GM21529 (cell line): ENCODE data around the gene DUXB.
A peak's percentile ranks its signal among the peaks of the same experiment; 100 is the strongest.

Experiments
- ATAC-seq: cut with Tn5 transposase; IDR thresholded peaks from one replicate; pipeline ENCODE4 v1.9.1; 2021; ENCODE audit not compliant: unreplicated experiment

Gene DUXB, protein sequence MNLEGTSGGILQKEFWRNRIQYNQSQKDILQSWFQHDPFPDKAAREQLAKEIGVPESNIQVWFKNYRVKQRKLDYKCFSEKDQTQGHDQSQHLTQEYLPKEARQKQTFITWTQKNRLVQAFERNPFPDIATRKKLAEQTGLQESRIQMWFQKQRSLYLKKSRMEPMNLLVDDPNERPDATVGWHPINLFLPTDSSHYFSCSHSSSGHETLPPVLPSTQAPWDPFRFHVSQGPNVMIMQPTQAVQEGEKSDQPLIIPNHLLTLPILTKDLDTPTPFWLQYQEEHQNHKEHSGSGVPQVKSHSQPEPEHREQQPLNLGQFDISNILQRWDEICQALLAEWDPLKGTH

DNA sequence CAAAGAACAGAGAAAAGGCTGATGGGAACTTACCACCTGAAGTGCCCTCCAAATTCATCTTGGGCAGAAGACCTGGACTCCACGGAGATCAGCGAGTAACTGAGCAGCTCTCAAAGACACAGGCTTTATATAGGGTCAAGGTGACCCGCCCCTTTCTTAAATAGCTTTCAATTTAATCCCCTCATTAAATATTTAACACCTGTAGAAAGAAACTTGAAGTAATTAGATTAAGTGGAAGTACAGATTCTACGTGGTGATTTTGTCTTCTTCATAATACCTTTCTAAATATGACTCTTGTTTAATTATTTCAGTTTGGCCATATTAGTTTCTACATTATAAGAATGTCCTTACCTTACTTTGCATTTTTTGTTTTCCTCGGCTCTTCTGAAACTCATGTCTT is at the start of gene DUXB:
DUXB (minus strand) TSS at position 101 of the 400 bp plus-strand sequence; CDS start at position 58, 43 bp downstream.
- ATAC-seq, result no peak

DNA sequence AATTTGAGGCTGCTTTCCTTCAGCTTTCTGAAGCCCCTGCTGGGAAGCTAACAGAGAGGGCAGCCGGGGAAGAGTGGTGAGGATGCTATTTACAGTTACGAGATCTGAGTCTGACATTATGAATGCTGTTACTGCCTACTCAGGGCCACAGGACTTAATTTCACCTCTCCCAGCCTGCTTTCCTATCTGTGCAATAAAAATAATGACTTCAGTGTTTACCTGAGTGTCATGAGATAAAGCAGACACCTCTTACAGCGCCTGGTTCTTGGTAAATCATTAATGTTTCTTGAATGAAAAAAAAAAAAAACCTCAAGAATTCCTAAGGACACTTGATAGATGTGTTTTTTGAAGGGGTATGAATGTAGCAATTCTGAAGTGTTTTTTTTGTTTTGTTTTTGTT is 49.3 kb upstream of the DUXB start:
- no peak for ATAC-seq

DNA sequence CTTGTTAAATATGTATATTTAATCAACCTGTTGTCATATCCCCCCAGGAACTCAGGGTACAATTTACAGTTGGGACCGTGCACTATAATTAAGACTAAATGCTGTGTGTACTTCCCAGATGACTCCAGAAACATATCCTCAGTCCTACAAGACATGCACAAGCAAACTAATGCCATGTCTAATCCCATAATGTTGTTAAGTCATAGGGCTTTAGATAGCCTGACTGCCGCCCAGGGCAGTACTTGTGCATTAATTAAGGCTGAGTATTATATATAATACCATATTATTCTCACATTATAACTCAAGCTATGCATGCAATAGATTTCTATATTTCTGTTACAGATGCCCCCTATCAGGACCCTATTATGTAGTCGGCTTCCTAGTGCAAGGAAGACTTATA is 45.1 kb upstream of the DUXB start:
- no peak for ATAC-seq

DNA sequence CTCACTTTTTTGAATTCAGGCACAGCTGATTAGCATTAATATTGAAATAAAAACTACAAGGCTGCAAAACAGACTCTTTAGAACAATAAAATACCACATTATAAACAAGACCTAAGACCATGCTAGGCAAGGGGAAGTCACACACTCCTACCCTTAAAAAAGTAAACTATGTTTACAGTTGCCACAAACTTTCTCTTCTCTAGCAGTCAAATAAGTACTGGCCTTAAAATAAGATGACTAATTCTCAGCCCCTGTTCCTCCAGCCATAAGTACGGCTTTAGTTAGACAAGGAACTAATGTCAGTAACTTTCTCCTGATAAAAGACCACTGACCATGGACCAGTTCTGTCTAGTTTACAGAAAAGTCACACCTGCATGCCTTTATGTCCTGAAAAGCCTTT is 44.6 kb upstream of the DUXB start:
- peak; percentile 73 for ATAC-seq

DNA sequence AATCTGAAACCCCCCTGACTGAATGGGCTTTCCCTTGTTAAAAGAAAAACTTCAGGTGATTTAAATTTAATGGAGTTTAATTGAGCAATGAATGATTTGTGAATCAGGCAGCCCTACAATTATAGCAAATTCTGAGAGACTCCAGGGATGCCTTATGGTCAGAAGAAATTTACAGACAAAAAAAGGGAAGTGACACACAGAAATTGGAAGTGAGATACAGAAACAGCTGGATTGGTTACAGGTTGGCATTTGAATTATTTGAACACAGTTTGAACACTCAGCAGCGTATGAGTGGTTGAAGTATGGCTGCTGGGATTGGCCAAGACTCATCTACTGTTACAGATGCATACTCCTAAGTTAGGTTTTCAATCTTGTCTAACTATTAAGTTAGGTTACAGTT is 44.0 kb upstream of the DUXB start:
- peak; percentile 43 for ATAC-seq

DNA sequence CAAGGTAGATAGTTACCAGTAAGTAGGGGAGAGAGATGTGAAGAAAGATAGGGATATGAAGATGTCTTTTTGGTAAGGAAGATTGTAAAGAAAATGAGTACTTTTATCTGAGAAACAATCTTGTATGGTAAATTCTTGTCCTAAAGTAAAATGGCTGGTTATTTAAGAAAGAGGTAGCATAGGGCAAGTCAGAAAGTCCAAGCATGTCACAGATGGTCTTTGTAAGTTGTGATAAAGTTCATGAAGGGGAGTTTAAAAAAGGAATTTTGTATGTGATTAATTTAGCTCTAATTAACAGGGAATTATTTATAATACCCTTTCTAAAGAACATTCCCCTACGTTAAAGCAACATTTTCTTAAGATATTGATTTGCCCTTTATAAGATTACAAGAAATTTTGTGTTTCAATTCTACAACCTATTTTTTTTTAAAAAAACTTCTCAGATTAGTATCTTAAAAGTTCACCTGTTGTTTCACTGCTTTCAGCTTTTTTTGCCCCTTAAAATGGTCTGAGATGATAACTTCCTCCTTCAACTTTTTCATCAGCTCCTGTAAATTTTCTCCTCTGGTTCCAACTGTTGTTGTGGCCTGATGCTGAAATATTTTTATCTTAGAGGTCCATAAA is 41.3 kb upstream of the DUXB start:
- no peak for ATAC-seq

DNA sequence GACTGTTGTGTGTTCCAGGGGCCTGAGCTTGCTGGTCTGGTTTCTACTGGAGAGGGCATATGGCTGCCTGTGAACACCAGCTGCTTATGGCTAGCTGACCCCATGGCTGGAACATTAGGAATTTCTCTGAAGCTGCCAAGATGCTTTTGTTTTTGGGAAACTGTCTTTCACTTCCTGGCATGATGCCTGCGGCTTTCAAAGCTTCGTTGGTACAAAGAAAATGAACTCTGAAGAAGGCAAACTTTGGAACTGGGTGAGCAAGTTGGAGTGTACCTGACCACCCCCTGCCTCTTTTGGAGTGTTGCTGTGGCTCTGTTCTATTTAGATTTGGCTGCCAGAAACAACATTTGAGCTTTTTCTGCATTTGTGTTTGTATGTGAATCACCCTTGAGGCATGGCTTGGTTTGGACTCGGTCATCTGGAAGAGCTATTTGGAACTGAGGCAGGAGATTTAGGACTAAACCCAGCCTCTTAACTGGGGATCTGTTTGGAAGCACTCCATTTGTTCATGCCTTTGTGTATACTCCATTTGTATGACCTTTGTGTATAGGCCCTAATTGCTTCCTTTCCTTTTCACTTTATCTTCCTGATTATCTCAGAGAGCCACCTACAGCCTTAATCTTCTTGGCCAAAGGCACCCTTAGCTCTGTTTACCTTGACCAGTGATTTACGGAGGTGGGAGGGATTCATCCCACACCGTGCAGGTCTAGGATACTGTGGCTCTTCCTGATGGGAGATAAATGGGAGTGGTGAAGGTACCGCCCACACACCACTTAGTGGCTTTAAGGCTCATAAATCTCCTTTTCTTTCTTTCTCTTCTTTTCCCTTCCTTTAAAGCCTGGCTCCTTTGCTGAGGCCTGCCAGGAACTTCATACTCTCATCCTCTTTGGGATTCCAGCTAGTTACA is 32.3 kb upstream of the DUXB start:
- no peak for ATAC-seq

DNA sequence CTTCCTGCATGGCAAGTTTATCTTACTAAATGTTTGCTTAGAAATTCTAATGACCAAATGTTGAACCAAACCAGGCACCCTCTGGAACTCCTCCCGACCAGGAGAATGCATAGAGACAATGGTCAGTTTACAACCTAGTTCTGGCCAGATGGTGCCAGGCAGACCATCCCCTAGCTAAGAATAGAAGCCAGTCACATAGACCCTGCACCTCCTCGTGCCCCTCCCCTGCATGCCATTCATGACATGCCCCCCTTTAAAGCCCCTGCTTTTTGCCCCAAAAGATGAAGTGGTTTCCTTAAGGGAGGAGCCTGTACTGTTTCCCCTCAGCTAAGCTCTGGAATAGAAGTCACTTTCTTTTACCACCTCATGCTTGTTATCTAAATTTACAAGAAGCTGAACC is 31.6 kb upstream of the DUXB start:
- ATAC-seq, result no peak

DNA sequence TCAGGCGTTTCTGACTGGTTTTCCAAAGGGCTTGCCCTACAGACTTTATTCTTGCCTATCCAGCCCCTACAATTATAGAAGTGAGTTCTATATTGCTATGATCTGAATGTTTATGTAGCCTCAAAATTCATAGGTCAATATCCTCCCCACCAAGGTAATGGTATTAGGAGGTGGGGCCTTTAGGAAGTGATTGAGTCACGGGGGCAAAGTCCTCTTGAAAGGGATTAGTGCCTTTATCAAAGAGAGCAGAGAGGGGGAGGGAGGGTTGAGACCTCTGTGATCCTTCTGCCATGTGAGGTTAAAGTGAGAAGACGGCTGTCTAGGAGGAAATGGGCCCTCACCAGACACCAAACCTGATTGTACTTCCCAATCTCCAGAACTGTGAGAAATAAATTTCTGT is 26.0 kb upstream of the DUXB start:
- no peak for ATAC-seq

DNA sequence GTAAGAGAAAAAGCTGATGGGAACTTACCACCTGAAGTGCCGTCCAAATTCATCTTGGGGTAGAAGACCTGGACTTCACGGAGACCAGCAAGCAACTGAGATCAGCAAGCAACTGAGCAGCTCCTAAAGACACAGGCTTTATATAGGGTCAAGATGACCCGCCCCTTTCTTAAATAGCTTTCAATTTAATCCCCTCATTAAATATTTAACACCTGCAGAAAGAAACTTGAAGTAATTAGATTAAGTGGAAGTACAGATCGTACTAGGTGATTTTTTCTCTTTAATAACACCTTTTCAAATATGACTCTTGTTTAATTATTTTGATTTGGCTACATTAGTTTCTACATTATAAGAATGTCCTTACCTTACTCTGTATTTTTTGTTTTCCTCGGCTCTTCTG is 25.1 kb upstream of the DUXB start, which contains the start of gene CPHXL:
CPHXL (minus strand) TSS at position 101 of the 400 bp plus-strand sequence; CDS start at position 53, 48 bp downstream.
- ATAC-seq, result no peak

DNA sequence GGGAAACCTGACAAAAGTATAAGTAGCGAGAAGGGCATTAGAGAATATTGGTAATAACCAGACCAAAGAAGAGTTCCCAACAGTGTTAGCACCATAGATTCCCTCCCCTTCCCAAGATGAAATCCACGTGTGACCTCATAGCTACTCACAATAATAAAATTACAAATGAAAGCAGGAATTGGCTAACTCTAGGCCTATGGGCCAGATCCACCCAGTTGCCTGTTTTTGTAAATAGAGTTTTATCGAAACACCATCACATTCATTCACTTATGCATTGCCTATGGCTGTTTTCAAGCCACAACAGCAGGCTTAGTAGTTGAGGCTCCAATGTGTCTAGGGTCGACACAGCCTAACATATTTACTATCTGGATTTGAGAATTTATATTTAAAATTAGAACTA is 17.2 kb upstream of the DUXB start:
- no peak for ATAC-seq

DNA sequence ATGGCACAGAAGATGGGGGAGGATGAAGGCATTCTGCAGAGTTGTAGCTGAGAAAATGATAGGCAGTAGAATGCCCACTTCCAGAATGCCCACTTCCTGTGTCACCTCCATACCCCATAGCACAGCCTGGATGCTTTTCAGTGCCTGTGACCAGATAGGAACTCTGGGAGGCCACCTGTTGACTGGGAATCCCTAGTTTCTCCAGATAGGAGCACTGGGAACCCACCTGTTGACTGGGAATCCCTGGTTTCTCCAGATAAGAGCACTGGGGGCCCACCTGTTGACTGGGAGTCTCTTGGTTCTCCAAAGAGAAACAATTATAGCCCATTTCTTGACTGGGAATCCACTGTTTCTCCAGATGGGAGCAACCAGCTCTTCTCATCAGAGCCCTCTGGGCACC is 13.4 kb upstream of the DUXB start:
- ATAC-seq, result no peak

DNA sequence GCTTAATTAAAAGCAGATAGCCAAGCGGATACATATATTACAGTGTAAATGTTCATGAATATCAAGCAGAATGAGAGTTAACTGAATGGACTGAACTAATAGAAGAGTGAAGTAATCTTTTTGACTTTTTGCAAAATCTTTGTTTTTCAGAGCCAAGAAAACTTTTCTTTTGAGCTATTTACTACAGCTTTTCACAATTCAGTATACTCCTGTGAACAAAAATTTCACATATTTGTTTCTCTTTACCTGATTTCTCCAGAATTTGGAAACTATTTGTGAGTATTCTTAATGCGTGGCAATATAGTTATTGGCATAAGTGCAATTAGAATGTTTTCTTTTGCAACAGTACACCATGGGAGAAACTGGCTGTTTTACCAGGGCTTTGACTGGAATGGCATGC is 9.1 kb upstream of the DUXB start:
- no peak for ATAC-seq

DNA sequence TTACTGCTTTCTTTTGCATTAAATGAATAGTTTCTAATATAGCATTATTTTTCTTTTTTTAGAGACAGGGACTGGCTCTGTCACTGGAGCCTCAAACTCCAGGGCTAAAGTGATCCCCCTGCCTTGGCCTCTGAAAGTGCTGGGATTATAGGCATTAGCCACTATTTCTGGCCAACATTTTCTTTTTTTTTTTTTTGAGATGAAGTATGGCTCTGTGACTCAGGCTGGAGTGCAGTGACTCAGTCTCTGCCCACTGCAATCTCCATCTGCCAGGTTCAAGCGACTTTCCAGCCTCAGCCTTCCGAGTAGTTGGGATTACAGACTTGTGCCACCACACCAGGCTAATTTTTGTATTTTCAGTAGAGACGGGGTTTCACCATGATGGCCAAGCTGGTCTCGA is 2.0 kb upstream of the DUXB start:
- ATAC-seq, result no peak

DNA sequence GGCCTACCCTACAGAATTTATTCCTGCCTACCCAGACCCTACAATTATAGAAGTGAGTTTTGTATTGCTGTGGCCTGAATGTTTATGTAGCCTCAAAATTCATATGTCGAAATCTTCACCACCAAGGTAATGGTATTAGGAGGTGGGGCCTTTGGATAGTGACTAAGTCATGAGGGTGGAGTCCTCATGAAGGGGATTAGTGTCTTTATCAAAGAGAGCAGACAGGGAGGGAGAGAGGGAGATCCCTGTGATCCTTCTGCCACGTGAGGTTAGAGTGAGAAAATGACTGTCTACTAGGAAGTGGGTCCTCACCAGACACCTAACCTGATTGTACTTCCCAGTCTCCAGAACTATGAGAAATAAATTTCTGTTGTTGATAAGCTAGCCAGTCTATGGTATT is 981 bp upstream of the DUXB start:
- ATAC-seq, result no peak

DNA sequence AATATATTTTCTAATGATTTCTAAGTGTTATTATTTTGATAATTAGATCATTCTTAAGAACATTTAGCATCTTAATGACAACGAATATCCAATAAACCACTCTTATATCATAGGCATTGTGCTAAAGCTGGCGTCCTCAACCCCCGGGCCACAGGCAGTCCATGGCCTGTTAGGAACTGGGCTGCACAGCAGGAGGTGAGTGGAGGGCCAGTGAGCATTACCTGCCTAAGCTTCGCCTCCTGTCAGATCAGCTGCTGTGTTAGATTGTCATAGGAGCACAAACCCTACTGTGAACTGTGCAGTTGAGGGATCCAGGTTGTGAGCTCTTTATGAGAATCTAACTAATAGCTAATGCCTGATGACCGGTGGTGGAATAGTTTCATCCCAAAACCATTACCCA is 3.7 kb downstream of the DUXB start:
- no peak for ATAC-seq

DNA sequence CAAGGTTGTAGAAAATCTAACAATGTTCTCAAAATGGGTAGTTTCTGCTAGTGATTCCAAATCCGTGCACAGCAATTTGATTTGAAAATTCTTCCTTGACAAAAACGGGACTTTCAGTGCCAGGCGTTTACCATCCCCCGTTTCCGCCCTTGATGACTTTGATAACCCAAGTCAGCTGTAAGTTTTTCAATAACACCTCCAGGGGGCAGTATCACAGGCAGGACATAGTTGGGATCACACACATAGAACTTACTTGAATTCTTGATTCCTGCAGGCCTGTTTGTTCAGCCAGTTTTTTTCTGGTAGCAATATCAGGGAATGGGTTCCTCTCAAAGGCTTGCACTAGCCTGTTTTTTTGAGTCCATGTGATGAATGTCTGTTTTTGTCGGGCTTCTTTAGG is 5.6 kb downstream of the DUXB start:
- ATAC-seq, result no peak

DNA sequence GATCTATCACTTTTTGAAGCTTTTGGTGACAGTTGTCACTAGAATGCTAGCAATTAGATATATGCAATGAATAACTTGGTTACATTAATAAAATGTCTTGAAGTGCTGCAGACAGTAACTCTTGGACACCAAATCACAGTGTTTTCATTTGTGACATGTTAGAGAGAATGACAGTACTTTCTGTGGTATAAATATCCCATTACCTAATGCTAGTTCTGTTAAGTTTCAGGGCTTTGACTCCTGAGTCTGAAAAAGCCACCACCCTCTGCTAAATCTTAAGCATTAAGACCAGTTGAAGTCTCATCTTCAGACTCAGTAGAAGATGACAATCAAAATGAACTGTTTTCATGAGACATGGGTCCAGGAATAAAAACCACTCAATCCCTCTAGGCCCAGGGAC is 13.9 kb downstream of the DUXB start:
- no peak for ATAC-seq

DNA sequence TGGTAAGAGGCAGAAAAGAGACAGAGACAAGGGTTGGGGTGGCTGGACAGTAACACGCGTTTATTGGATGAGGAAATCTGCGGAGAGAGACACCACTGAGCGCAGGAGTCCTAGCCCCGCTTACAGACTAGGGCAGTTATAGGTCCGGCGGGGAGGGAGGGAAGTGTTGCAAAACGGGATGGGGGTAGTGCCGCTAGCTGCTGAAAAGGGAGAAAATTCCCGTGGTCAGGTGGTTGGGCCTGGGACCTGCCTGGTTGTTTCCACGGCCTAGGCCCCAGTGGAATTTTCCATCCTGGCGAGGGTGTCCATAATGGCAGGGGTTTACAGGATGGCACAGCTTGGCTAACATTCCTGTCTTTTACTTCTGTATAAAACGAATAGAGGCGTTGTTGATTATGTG is 19.0 kb downstream of the DUXB start:
- no peak for ATAC-seq

DNA sequence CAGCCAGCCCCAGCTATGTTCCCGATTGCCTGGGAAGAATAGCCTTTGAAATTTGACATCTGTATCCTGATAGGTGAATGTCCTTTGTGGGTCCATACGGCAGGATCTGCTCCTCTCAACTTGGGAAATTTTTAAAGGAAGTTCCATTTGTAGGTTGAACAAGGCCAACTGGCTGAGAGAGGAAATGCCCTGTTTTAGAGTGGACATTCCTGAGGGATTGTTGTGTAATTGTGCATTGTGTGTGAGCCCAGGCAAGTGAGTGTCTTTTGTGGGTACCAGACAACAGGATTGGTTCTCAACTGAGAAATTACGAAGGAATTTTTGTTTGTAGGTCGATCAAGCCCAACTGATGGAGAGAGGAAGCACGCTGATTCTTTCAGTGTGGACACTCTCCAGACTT is 21.9 kb downstream of the DUXB start:
- no peak for ATAC-seq

DNA sequence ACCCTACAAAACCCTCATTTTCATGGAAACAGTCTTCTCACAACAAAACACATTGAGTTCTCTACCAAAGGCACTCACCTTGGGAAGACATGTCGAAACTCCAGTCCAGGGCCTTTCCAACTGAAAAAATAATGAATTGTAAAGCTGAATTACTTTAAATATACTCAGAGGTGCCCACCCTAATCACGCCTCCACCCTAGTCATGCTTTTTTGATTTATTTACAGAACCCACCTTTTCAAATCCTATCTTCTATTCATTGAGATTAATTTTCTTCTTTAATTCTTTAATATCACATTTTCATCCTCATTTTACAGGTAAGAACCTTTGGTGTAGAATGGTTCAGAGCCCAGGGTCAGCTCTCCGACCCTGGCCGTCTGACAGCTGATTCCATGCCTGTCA is 24.4 kb downstream of the DUXB start, which contains the start of gene CPHXL2:
CPHXL2 (minus strand) TSS at position 101 of the 400 bp plus-strand sequence; CDS start at position 91, 10 bp downstream.
- ATAC-seq, result no peak

DNA sequence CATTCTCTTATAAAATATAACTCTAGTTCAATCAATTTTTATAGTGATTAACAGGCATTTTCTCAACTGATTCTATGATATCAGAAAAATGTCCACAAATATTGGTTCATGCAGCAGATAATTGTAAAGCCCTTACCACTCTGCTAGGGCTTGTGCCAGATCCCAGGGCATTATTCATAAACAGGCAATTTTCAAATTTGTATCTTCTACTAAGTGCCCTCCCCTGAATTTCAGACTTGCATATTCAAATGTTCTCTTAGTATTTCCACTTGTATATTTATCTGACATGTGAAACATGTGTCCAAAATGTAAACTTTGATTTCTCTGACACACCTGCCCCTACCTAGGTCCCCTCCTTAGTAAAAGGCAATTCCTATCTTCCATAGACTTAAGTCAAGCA is 33.8 kb downstream of the DUXB start:
- no peak for ATAC-seq
